GM10248 (cell line): ENCODE measurements around the gene SIRT6.
A peak's percentile ranks its signal among the peaks of the same experiment; 100 is the strongest.

Experiments used
- CTCF ChIA-PET: fragments of 300-600 bp; sonication (Branson Sonifier 250); formaldehyde crosslinking; extraction: SDS; loops from one replicate; lab custom pipeline; 2021; ENCODE audit warnings: antibody characterized with exemption; lab: Yijun Ruan, JAX
- POLR2A ChIA-PET: fragments of 350-650 bp; sonication (Branson Sonifier 250); formaldehyde crosslinking; extraction: SDS; loops from one replicate; lab custom pipeline; 2020; ENCODE audit warnings: antibody characterized with exemption; lab: Yijun Ruan, JAX
- DNase-seq: peaks from one replicate; pipeline ENCODE4 v3.0.0; 2012; ENCODE audit errors: extremely low spot score
- TF ChIP-seq, protein P1 (sequence below): IDR thresholded peaks from 2 replicates; pipeline ENCODE4 v1.5.1; 2012; ENCODE audit warnings: mild to moderate bottlenecking, low read depth; ENCODE audit errors: extremely low read depth, missing control alignments, control extremely low read depth

The SIRT6 gene

GRCh38 chr19:4186087-4186993, 4.0 kb upstream of the SIRT6 start:
- ChIA-PET POLR2A (interaction anchor here (0.6 kb wide), 1 partner anchor 438 kb away, joined by 11 read pairs; no protein-coding TSS in a partner anchor), CTCF (interaction anchor here (0.6 to 2.6 kb wide), 8 partner anchors 13 to 201 kb away, joined by 3 to 10 read pairs (median 4); partner anchors contain the start of gene EEF2)
- TF ChIP-seq, protein P1, sequence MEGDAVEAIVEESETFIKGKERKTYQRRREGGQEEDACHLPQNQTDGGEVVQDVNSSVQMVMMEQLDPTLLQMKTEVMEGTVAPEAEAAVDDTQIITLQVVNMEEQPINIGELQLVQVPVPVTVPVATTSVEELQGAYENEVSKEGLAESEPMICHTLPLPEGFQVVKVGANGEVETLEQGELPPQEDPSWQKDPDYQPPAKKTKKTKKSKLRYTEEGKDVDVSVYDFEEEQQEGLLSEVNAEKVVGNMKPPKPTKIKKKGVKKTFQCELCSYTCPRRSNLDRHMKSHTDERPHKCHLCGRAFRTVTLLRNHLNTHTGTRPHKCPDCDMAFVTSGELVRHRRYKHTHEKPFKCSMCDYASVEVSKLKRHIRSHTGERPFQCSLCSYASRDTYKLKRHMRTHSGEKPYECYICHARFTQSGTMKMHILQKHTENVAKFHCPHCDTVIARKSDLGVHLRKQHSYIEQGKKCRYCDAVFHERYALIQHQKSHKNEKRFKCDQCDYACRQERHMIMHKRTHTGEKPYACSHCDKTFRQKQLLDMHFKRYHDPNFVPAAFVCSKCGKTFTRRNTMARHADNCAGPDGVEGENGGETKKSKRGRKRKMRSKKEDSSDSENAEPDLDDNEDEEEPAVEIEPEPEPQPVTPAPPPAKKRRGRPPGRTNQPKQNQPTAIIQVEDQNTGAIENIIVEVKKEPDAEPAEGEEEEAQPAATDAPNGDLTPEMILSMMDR = peak; percentile 84
- peak; percentile 86 for DNase-seq

DNA sequence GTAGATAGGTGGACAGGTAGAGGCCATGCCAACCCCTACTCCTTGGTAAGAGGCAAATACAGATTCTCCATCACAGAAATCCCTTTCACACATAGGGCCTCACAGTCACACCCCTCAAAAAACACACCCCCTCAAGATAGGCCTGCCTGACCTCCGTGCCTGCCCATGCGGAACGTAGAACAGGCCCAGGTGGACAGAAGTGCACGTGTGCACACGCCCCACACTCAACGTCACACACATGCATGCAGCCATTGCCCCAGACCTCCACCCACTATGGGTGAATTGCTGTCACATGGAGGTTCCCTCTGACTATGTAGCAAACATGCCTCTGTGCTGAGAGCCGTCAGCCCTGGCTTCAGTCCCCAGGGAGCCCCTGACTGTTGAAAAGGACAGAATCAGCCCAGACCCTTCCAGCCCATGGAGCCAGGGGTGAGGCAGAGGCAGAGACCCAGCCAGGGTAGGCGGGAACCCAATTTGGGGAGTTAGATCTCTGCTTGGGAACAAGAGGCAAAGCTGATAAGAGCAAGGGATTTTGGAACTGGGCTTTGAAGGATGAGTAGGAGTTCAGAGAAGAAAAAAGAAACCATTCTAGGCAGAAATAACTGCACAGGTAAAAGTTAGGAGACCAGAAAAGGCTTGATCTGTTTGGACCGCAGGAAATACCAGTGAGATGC, 3.2 kb upstream of the SIRT6 start:
- DNase-seq = no peak
- TF ChIP-seq, protein P1 = no peak
- POLR2A ChIA-PET = no interaction called here
- CTCF ChIA-PET = interaction anchor here (1.2 kb wide), 1 partner anchor 197 kb away, joined by 3 read pairs; no protein-coding TSS in a partner anchor

GRCh38 chr19:4184718-4185352, 2.5 kb upstream of the SIRT6 start:
- ChIA-PET CTCF (interaction anchor here (1.2 kb wide), 1 partner anchor 19 kb away, joined by 5 read pairs; no protein-coding TSS in a partner anchor), POLR2A (no interaction called here)
- no peak for DNase-seq
- TF ChIP-seq, protein P1 = no peak

GRCh38 chr19:4183967-4184717, 1.8 kb upstream of the SIRT6 start:
- ChIA-PET CTCF (interaction anchor here (1.2 kb wide), 1 partner anchor 20 kb away, joined by 5 read pairs; no protein-coding TSS in a partner anchor), POLR2A (no interaction called here)
- TF ChIP-seq, protein P1 = no peak
- DNase-seq = no peak

GRCh38 chr19:4181053-4181508, 1.3 kb downstream of the SIRT6 start:
- DNase-seq = no peak
- TF ChIP-seq, protein P1 = no peak
- POLR2A ChIA-PET = no interaction called here
- CTCF ChIA-PET = no interaction called here

GRCh38 chr19:4178990-4179389, 3.4 kb downstream of the SIRT6 start:
- CTCF ChIA-PET = no interaction called here

More at GRCh38 chr19:4178990-4179389, 3.4 kb downstream of the SIRT6 start:
- no peak for DNase-seq
- TF ChIP-seq, protein P1 = no peak
- POLR2A ChIA-PET = no interaction called here
